Activated T-cell treated with anti-CD3 and anti-CD28 coated beads, Interleukin-2, amount 50 U/mL, for 24 hours (primary cell): ENCODE data around the gene NDRG2.

Experiments
- DNase-seq: peaks from one replicate; pipeline ENCODE4 v3.0.0-alpha.2; 2020
- H3K27ac Mint-ChIP-seq: 2 replicates; pipeline ENCODE4 v1.8.0; 2020; ENCODE audit warnings: mild to moderate bottlenecking, mixed read lengths
- H3K27me3 Mint-ChIP-seq: 2 replicates; pipeline ENCODE4 v1.8.0; 2020; ENCODE audit warnings: mixed read lengths
- H3K36me3 Mint-ChIP-seq: 2 replicates; pipeline ENCODE4 v1.8.0; 2020; ENCODE audit warnings: low read depth, mixed read lengths
- H3K4me1 Mint-ChIP-seq: 2 replicates; pipeline ENCODE4 v1.8.0; 2020; ENCODE audit warnings: low read depth, mixed read lengths
- H3K4me3 Mint-ChIP-seq: 2 replicates; pipeline ENCODE4 v1.8.0; 2020; ENCODE audit warnings: mild to moderate bottlenecking, moderate library complexity, mixed read lengths
- H3K9me3 Mint-ChIP-seq: 2 replicates; pipeline ENCODE4 v1.8.0; 2020; ENCODE audit warnings: mixed read lengths

NDRG2 gene

GRCh38 chr14:21032326-21033132 is 7.7 kb upstream of the NDRG2 start:
- Mint-ChIP-seq H3K27me3 (no peaks in the 10 kb centered on the region), H3K36me3 (no peaks in the 10 kb centered on the region), H3K9me3 (no peaks in the 10 kb centered on the region), H3K4me3 (no peak overlapping the region), H3K27ac (no peak overlapping the region), H3K4me1 (no peaks in the 10 kb centered on the region)
- DNase-seq = no peak

GRCh38 chr14:21030531-21030930 is 5.7 kb upstream of the NDRG2 start:
- H3K4me3 Mint-ChIP-seq = no peak overlapping the region
- H3K4me1 Mint-ChIP-seq = no peaks in the 10 kb centered on the region
- no peak for DNase-seq
- H3K36me3 Mint-ChIP-seq = no peaks in the 10 kb centered on the region
- no peak overlapping the region for H3K27ac Mint-ChIP-seq
- H3K27me3 Mint-ChIP-seq = no peaks in the 10 kb centered on the region
- H3K9me3 Mint-ChIP-seq = no peaks in the 10 kb centered on the region

- Mint-ChIP-seq H3K4me1 (peaks cover 3% of the 10 kb centered on the region), H3K27ac (no peak within 1 kb of the TSS), H3K9me3 (no peaks in the 10 kb centered on the region), H3K27me3 (no peaks in the 10 kb centered on the region), H3K4me3 (no peak within 1 kb of the TSS), H3K36me3 (no peaks in the 10 kb centered on the region)
- DNase-seq = no peak
Measured at GRCh38 chr14:21029917-21030316, 5.1 kb upstream of the NDRG2 start, which contains the start of gene TPPP2. Gene TPPP2 (plus strand): TSS chr14:21030217. CDS start chr14:21030582, 365 bp downstream.

GRCh38 chr14:21026988-21027315 is 2.1 kb upstream of the NDRG2 start:
- no peak overlapping the region for H3K4me3 Mint-ChIP-seq
- no peak for DNase-seq
- H3K4me1 Mint-ChIP-seq = peaks cover 17% of the 10 kb centered on the region
- no peaks in the 10 kb centered on the region for H3K36me3 Mint-ChIP-seq
- peaks cover 5% of the 10 kb centered on the region for H3K27me3 Mint-ChIP-seq
- no peak overlapping the region for H3K27ac Mint-ChIP-seq
- H3K9me3 Mint-ChIP-seq = no peaks in the 10 kb centered on the region

GRCh38 chr14:21026274-21026987 is 1.6 kb upstream of the NDRG2 start:
- Mint-ChIP-seq H3K36me3 (no peaks in the 10 kb centered on the region), H3K9me3 (no peaks in the 10 kb centered on the region), H3K4me1 (peaks cover 17% of the 10 kb centered on the region), H3K27me3 (peaks cover 5% of the 10 kb centered on the region), H3K27ac (no peak overlapping the region), H3K4me3 (no peak overlapping the region)
- no peak for DNase-seq

GRCh38 chr14:21025371-21026273 is 761 bp upstream of the NDRG2 start:
- Mint-ChIP-seq H3K27ac (no peak overlapping the region), H3K4me1 (peaks cover 17% of the 10 kb centered on the region), H3K4me3 (peak overlapping the region; percentile 72), H3K36me3 (no peaks in the 10 kb centered on the region), H3K9me3 (no peaks in the 10 kb centered on the region), H3K27me3 (peaks cover 5% of the 10 kb centered on the region)
- no peak for DNase-seq

- peak overlapping the region; percentile 75 for H3K4me3 Mint-ChIP-seq
- peaks cover 5% of the 10 kb centered on the region for H3K27me3 Mint-ChIP-seq
- peaks cover 17% of the 10 kb centered on the region for H3K4me1 Mint-ChIP-seq
- H3K36me3 Mint-ChIP-seq = peaks cover 3% of the 10 kb centered on the region
- H3K9me3 Mint-ChIP-seq = no peaks in the 10 kb centered on the region
- peak overlapping the region; percentile 31 for H3K27ac Mint-ChIP-seq
- peak; percentile 48 for DNase-seq
Measured at GRCh38 chr14:21023817-21024584, 860 bp downstream of the NDRG2 start.

- peaks cover 3% of the 10 kb centered on the region for H3K36me3 Mint-ChIP-seq
- no peak for DNase-seq
- peaks cover 5% of the 10 kb centered on the region for H3K27me3 Mint-ChIP-seq
- H3K9me3 Mint-ChIP-seq = no peaks in the 10 kb centered on the region
- H3K4me1 Mint-ChIP-seq = peaks cover 17% of the 10 kb centered on the region
- H3K4me3 Mint-ChIP-seq = no peak overlapping the region
- H3K27ac Mint-ChIP-seq = no peak overlapping the region
Measured at GRCh38 chr14:21023174-21023573, 1.7 kb downstream of the NDRG2 start.

- Mint-ChIP-seq H3K4me3 (no peak overlapping the region), H3K27me3 (peaks cover 5% of the 10 kb centered on the region), H3K4me1 (peaks cover 17% of the 10 kb centered on the region), H3K27ac (no peak overlapping the region), H3K36me3 (peaks cover 5% of the 10 kb centered on the region), H3K9me3 (no peaks in the 10 kb centered on the region)
- DNase-seq = no peak
Measured at GRCh38 chr14:21022686-21023085, 2.2 kb downstream of the NDRG2 start.

GRCh38 chr14:21020977-21021545 is 3.8 kb downstream of the NDRG2 start:
- H3K4me1 Mint-ChIP-seq = peaks cover 17% of the 10 kb centered on the region
- H3K27ac Mint-ChIP-seq = no peak overlapping the region
- peaks cover 8% of the 10 kb centered on the region for H3K36me3 Mint-ChIP-seq
- no peaks in the 10 kb centered on the region for H3K9me3 Mint-ChIP-seq
- H3K4me3 Mint-ChIP-seq = no peak overlapping the region
- H3K27me3 Mint-ChIP-seq = peaks cover 5% of the 10 kb centered on the region
- no peak for DNase-seq

GRCh38 chr14:21019366-21019765 is 5.5 kb downstream of the NDRG2 start:
- no peak for DNase-seq
- peaks cover 8% of the 10 kb centered on the region for H3K36me3 Mint-ChIP-seq
- no peak overlapping the region for H3K27ac Mint-ChIP-seq
- no peak overlapping the region for H3K4me3 Mint-ChIP-seq
- peaks cover 12% of the 10 kb centered on the region for H3K4me1 Mint-ChIP-seq
- peaks cover 7% of the 10 kb centered on the region for H3K27me3 Mint-ChIP-seq
- no peaks in the 10 kb centered on the region for H3K9me3 Mint-ChIP-seq

GRCh38 chr14:21018781-21019180 is 6.1 kb downstream of the NDRG2 start:
- Mint-ChIP-seq H3K4me3 (no peak overlapping the region), H3K4me1 (peaks cover 6% of the 10 kb centered on the region), H3K36me3 (peaks cover 8% of the 10 kb centered on the region), H3K27me3 (peaks cover 3% of the 10 kb centered on the region), H3K9me3 (no peaks in the 10 kb centered on the region), H3K27ac (no peak overlapping the region)
- no peak for DNase-seq

GRCh38 chr14:21018286-21018685 is 6.6 kb downstream of the NDRG2 start:
- H3K27me3 Mint-ChIP-seq = peaks cover 3% of the 10 kb centered on the region
- H3K36me3 Mint-ChIP-seq = peaks cover 8% of the 10 kb centered on the region
- H3K27ac Mint-ChIP-seq = no peak overlapping the region
- H3K4me3 Mint-ChIP-seq = no peak overlapping the region
- no peaks in the 10 kb centered on the region for H3K9me3 Mint-ChIP-seq
- H3K4me1 Mint-ChIP-seq = peaks cover 3% of the 10 kb centered on the region
- no peak for DNase-seq
